HL-60 (cell line): ENCODE data around the gene ADAR.

Experiments
- CTCF ChIP-seq: IDR thresholded peaks from one replicate; pipeline ENCODE4 v1.5.1; 2011; ENCODE audit warnings: low read length, control low read depth, inconsistent platforms; ENCODE audit not compliant: insufficient read depth
- GABPA ChIP-seq: IDR thresholded peaks from 2 replicates; pipeline ENCODE4 v1.6.1; 2012; ENCODE audit warnings: low read depth
- POLR2AphosphoS5 ChIP-seq: IDR thresholded peaks from 2 replicates; pipeline ENCODE4 v1.6.1; 2012; ENCODE audit warnings: low read depth

- TF ChIP-seq CTCF = no peak
- no peak for TF ChIP-seq GABPA
- no peak for TF ChIP-seq POLR2AphosphoS5
These were observed 56.5 kb downstream of the ADAR start for GRCh38 chr1:154551474-154551873.
